ENCODE data around the gene TMEM89. TPM values are rescaled to one million over a fixed set of nuclear protein-coding genes. Genes with fewer than 3 reads are reported as not detected.

TMEM89 gene
- total RNA-seq, 1 donor from 2014 or later, result not detected

GRCh38 chr3:48623851-48624547 lies 2.4 kb upstream of the TMEM89 start:
- no peaks in the 10 kb centered on the region for H3K27me3 ChIP-seq
- no peaks in the 10 kb centered on the region for H3K4me1 ChIP-seq
- no peak for DNase-seq (ENCODE audit: low spot score)
- H3K4me3 ChIP-seq, result no peak overlapping the region
- H3K27ac Mint-ChIP-seq, result peak overlapping the region; percentile 31
- H3K4me2 ChIP-seq, result no peak overlapping the region
- no peak overlapping the region for H3K9ac ChIP-seq
- peaks cover 5% of the 10 kb centered on the region for H4K20me1 ChIP-seq (ENCODE audit: low read depth)
- no peak overlapping the region for H3K27ac ChIP-seq
- H3K9me3 Mint-ChIP-seq, result no peaks in the 10 kb centered on the region
- peaks cover 22% of the 10 kb centered on the region for H3K4me1 Mint-ChIP-seq
- no peak overlapping the region for H3K4me3 Mint-ChIP-seq
- H3K27me3 Mint-ChIP-seq (ENCODE audit: insufficient read depth, low read depth), result peaks cover 7% of the 10 kb centered on the region
- H2AFZ ChIP-seq (replicated peaks), result no peak overlapping the region
- peaks cover 28% of the 10 kb centered on the region for H3K36me3 Mint-ChIP-seq
- no peaks in the 10 kb centered on the region for H3K9me3 ChIP-seq (ENCODE audit: low read depth)
- no peaks in the 10 kb centered on the region for H3K36me3 ChIP-seq
- TF ChIP-seq CTCF (IDR thresholded peaks at IDR 0.05), result no peak
- no peak for TF ChIP-seq EZH2 (IDR thresholded peaks at IDR 0.05)
- TF ChIP-seq EZH2phosphoT487 (IDR thresholded peaks at IDR 0.05), result no peak
- H3K79me2 ChIP-seq (ENCODE audit: low read depth), result no peaks in the 10 kb centered on the region
- H3F3A ChIP-seq (ENCODE audit: low read depth), result peaks cover 3% of the 10 kb centered on the region

- Histone ChIP-seq H3K4me1 (no peaks in the 10 kb centered on the region), H4K20me1 (ENCODE audit: low read depth) (no peaks in the 10 kb centered on the region), H3K79me2 (ENCODE audit: low read depth) (no peaks in the 10 kb centered on the region), H3K36me3 (no peaks in the 10 kb centered on the region), H3F3A (ENCODE audit: low read depth) (peaks cover 3% of the 10 kb centered on the region), H3K27me3 (no peaks in the 10 kb centered on the region), H3K27ac (peak overlapping the region; percentile 13), H3K9ac (no peak overlapping the region), H3K9me3 (ENCODE audit: low read depth) (no peaks in the 10 kb centered on the region), H3K4me3 (no peak overlapping the region), H2AFZ (replicated peaks) (no peak overlapping the region), H3K4me2 (no peak overlapping the region)
- Mint-ChIP-seq H3K27ac (no peak overlapping the region), H3K4me3 (no peak overlapping the region), H3K27me3 (ENCODE audit: insufficient read depth, low read depth) (peaks cover 4% of the 10 kb centered on the region), H3K9me3 (peaks cover 9% of the 10 kb centered on the region), H3K36me3 (peaks cover 24% of the 10 kb centered on the region), H3K4me1 (peaks cover 6% of the 10 kb centered on the region)
- TF ChIP-seq EZH2phosphoT487 (IDR thresholded peaks at IDR 0.05) (no peak), CTCF (IDR thresholded peaks at IDR 0.05) (no peak), EZH2 (IDR thresholded peaks at IDR 0.05) (no peak)
- DNase-seq (ENCODE audit: low spot score), result peak; percentile 58
Observed at GRCh38 chr3:48619541-48620524, 1.7 kb downstream of the TMEM89 start.

- no peaks in the 10 kb centered on the region for H4K20me1 ChIP-seq (ENCODE audit: low read depth)
- no peak overlapping the region for H3K9ac ChIP-seq
- H3K4me1 ChIP-seq, result no peaks in the 10 kb centered on the region
- no peaks in the 10 kb centered on the region for H3F3A ChIP-seq (ENCODE audit: low read depth)
- Mint-ChIP-seq H3K4me3 (no peak overlapping the region), H3K4me1 (no peaks in the 10 kb centered on the region), H3K27ac (no peak overlapping the region), H3K27me3 (ENCODE audit: insufficient read depth, low read depth) (peaks cover 8% of the 10 kb centered on the region), H3K9me3 (peaks cover 9% of the 10 kb centered on the region), H3K36me3 (peaks cover 24% of the 10 kb centered on the region)
- H3K27me3 ChIP-seq, result no peaks in the 10 kb centered on the region
- no peak overlapping the region for H3K4me3 ChIP-seq
- TF ChIP-seq EZH2 (IDR thresholded peaks at IDR 0.05) (no peak), CTCF (IDR thresholded peaks at IDR 0.05) (no peak), EZH2phosphoT487 (IDR thresholded peaks at IDR 0.05) (no peak)
- H3K9me3 ChIP-seq (ENCODE audit: low read depth), result no peaks in the 10 kb centered on the region
- no peak overlapping the region for H2AFZ ChIP-seq (replicated peaks)
- no peaks in the 10 kb centered on the region for H3K36me3 ChIP-seq
- H3K79me2 ChIP-seq (ENCODE audit: low read depth), result no peaks in the 10 kb centered on the region
- no peak for DNase-seq (ENCODE audit: low spot score)
- H3K4me2 ChIP-seq, result no peak overlapping the region
- no peak overlapping the region for H3K27ac ChIP-seq
Observed at GRCh38 chr3:48617559-48617958, 4.0 kb downstream of the TMEM89 start.
